ENCODE measurements around the gene BRINP2. TPM values are rescaled to one million over a fixed set of nuclear protein-coding genes. Genes with fewer than 3 reads are reported as not detected.

Gene BRINP2
- polyA plus RNA-seq, 3 donors from 2014 or later, result not detected

- Mint-ChIP-seq H3K27ac (no peak overlapping the region), H3K36me3 (no peaks in the 10 kb centered on the region), H3K4me1 (no peaks in the 10 kb centered on the region), H3K9me3 (peaks cover 0 to 23% (median 5%) of the 10 kb centered on the region in 6 donors), H3K27me3 (ENCODE audit: low read depth in 3 of 3) (peaks cover 0 to 1% (median 0%) of the 10 kb centered on the region in 3 donors), H3K4me3 (no peak overlapping the region)
- DNase-seq, result no peak
Observed at GRCh38 chr1:177142010-177142409, 28.7 kb upstream of the BRINP2 start.

GRCh38 chr1:177142791-177143271 is 27.9 kb upstream of the BRINP2 start:
- H3K36me3 Mint-ChIP-seq, result no peaks in the 10 kb centered on the region
- no peak overlapping the region for H3K4me3 Mint-ChIP-seq
- no peaks in the 10 kb centered on the region for H3K4me1 Mint-ChIP-seq
- H3K27me3 Mint-ChIP-seq (ENCODE audit: low read depth in 3 of 3), result peaks cover 0 to 1% (median 0%) of the 10 kb centered on the region in 3 donors
- DNase-seq, result no peak
- peaks cover 0 to 23% (median 5%) of the 10 kb centered on the region in 6 donors for H3K9me3 Mint-ChIP-seq
- no peak overlapping the region for H3K27ac Mint-ChIP-seq

- no peaks in the 10 kb centered on the region for H3K36me3 Mint-ChIP-seq
- H3K27ac Mint-ChIP-seq, result no peak overlapping the region
- no peak for DNase-seq
- H3K4me3 Mint-ChIP-seq, result no peak overlapping the region
- H3K4me1 Mint-ChIP-seq, result no peaks in the 10 kb centered on the region
- H3K27me3 Mint-ChIP-seq (ENCODE audit: low read depth in 3 of 3), result peaks cover 0 to 1% (median 0%) of the 10 kb centered on the region in 3 donors
- H3K9me3 Mint-ChIP-seq, result peaks cover 0 to 18% (median 4%) of the 10 kb centered on the region in 6 donors
Observed at GRCh38 chr1:177145106-177146070, 25.4 kb upstream of the BRINP2 start.

- peaks cover 0 to under 1% (median 0%) of the 10 kb centered on the region in 3 donors for H3K27me3 Mint-ChIP-seq (ENCODE audit: low read depth in 3 of 3)
- no peak for DNase-seq
- H3K4me3 Mint-ChIP-seq, result no peak overlapping the region
- H3K9me3 Mint-ChIP-seq, result peaks cover 0 to 20% (median 3%) of the 10 kb centered on the region in 6 donors
- H3K27ac Mint-ChIP-seq, result no peak overlapping the region
- no peaks in the 10 kb centered on the region for H3K4me1 Mint-ChIP-seq
- H3K36me3 Mint-ChIP-seq, result no peaks in the 10 kb centered on the region
Observed at GRCh38 chr1:177146499-177146898, 24.3 kb upstream of the BRINP2 start.

GRCh38 chr1:177162243-177162642 is 8.5 kb upstream of the BRINP2 start:
- peaks cover 3 to 21% (median 9%) of the 10 kb centered on the region in 6 donors for H3K9me3 Mint-ChIP-seq
- DNase-seq, result no peak
- no peak overlapping the region for H3K27ac Mint-ChIP-seq
- H3K4me1 Mint-ChIP-seq, result no peaks in the 10 kb centered on the region
- peaks cover 0 to 7% (median 4%) of the 10 kb centered on the region in 3 donors for H3K36me3 Mint-ChIP-seq
- no peak overlapping the region for H3K4me3 Mint-ChIP-seq
- peaks cover 0 to 6% (median 3%) of the 10 kb centered on the region in 3 donors for H3K27me3 Mint-ChIP-seq (ENCODE audit: low read depth in 3 of 3)

GRCh38 chr1:177163844-177164379 is 6.8 kb upstream of the BRINP2 start:
- Mint-ChIP-seq H3K27ac (no peak overlapping the region), H3K9me3 (peaks cover 0 to 17% (median 8%) of the 10 kb centered on the region in 6 donors), H3K4me3 (no peak overlapping the region), H3K36me3 (peaks cover 0 to 7% (median 4%) of the 10 kb centered on the region in 3 donors), H3K27me3 (ENCODE audit: low read depth in 3 of 3) (peaks cover 0 to 6% (median 3%) of the 10 kb centered on the region in 3 donors), H3K4me1 (no peaks in the 10 kb centered on the region)
- no peak for DNase-seq

GRCh38 chr1:177164380-177165068 is 6.2 kb upstream of the BRINP2 start, which contains the start of gene ASTN1:
TSS of gene ASTN1 (minus strand) at chr1:177164712. CDS start at chr1:177164676, 36 bp downstream.
- no peaks in the 10 kb centered on the region for H3K4me1 Mint-ChIP-seq
- no peak within 1 kb of the TSS for H3K27ac Mint-ChIP-seq
- H3K4me3 Mint-ChIP-seq, result no peak within 1 kb of the TSS
- H3K27me3 Mint-ChIP-seq (ENCODE audit: low read depth in 3 of 3), result peaks cover 0 to 6% (median 3%) of the 10 kb centered on the region in 3 donors
- peaks cover 0 to 7% (median 4%) of the 10 kb centered on the region in 3 donors for H3K36me3 Mint-ChIP-seq
- peaks cover 0 to 17% (median 8%) of the 10 kb centered on the region in 6 donors for H3K9me3 Mint-ChIP-seq
- DNase-seq, result no peak

- H3K4me1 Mint-ChIP-seq, result no peaks in the 10 kb centered on the region
- peaks cover 0 to 7% (median 4%) of the 10 kb centered on the region in 3 donors for H3K36me3 Mint-ChIP-seq
- H3K27ac Mint-ChIP-seq, result no peak overlapping the region
- H3K4me3 Mint-ChIP-seq, result no peak overlapping the region
- DNase-seq, result no peak
- peaks cover 0 to 17% (median 8%) of the 10 kb centered on the region in 6 donors for H3K9me3 Mint-ChIP-seq
- peaks cover 0 to 6% (median 3%) of the 10 kb centered on the region in 3 donors for H3K27me3 Mint-ChIP-seq (ENCODE audit: low read depth in 3 of 3)
Observed at GRCh38 chr1:177165069-177165439, 5.7 kb upstream of the BRINP2 start.

- H3K4me1 Mint-ChIP-seq, result no peaks in the 10 kb centered on the region
- H3K9me3 Mint-ChIP-seq, result peaks cover 0 to 7% (median under 1%) of the 10 kb centered on the region in 6 donors
- peaks cover 2 to 6% (median 3%) of the 10 kb centered on the region in 3 donors for H3K27me3 Mint-ChIP-seq (ENCODE audit: low read depth in 3 of 3)
- H3K4me3 Mint-ChIP-seq, result no peak overlapping the region
- no peaks in the 10 kb centered on the region for H3K36me3 Mint-ChIP-seq
- DNase-seq, result no peak
- H3K27ac Mint-ChIP-seq, result no peak overlapping the region
Observed at GRCh38 chr1:177171536-177172123, 872 bp downstream of the BRINP2 start.

GRCh38 chr1:177172272-177172671 is 1.5 kb downstream of the BRINP2 start:
- peaks cover 0 to 7% (median under 1%) of the 10 kb centered on the region in 6 donors for H3K9me3 Mint-ChIP-seq
- H3K27ac Mint-ChIP-seq, result no peak overlapping the region
- no peak overlapping the region for H3K4me3 Mint-ChIP-seq
- H3K36me3 Mint-ChIP-seq, result no peaks in the 10 kb centered on the region
- no peaks in the 10 kb centered on the region for H3K4me1 Mint-ChIP-seq
- no peak for DNase-seq
- peaks cover 2 to 6% (median 3%) of the 10 kb centered on the region in 3 donors for H3K27me3 Mint-ChIP-seq (ENCODE audit: low read depth in 3 of 3)

- no peaks in the 10 kb centered on the region for H3K4me1 Mint-ChIP-seq
- H3K27ac Mint-ChIP-seq, result no peak overlapping the region
- H3K27me3 Mint-ChIP-seq (ENCODE audit: low read depth in 3 of 3), result peaks cover 2 to 6% (median 3%) of the 10 kb centered on the region in 3 donors
- H3K9me3 Mint-ChIP-seq, result peaks cover 0 to 7% (median under 1%) of the 10 kb centered on the region in 6 donors
- H3K4me3 Mint-ChIP-seq, result no peak overlapping the region
- no peaks in the 10 kb centered on the region for H3K36me3 Mint-ChIP-seq
- no peak for DNase-seq
Observed at GRCh38 chr1:177172866-177173265, 2.1 kb downstream of the BRINP2 start.

- Mint-ChIP-seq H3K36me3 (no peaks in the 10 kb centered on the region), H3K9me3 (peaks cover 0 to 7% (median 2%) of the 10 kb centered on the region in 6 donors), H3K27ac (no peak overlapping the region), H3K4me3 (no peak overlapping the region), H3K27me3 (ENCODE audit: low read depth in 3 of 3) (peaks cover 2 to 6% (median 3%) of the 10 kb centered on the region in 3 donors), H3K4me1 (no peaks in the 10 kb centered on the region)
- DNase-seq, result no peak
Observed at GRCh38 chr1:177173976-177174375, 3.2 kb downstream of the BRINP2 start.
